PFSK-1 (cell line): ENCODE measurements around the gene NEMP2.

Experiments
- FOXP2 ChIP-seq: optimal IDR thresholded peaks from 2 replicates; pipeline ENCODE3; 2011; ENCODE audit warnings: borderline replicate concordance, control low read depth, inconsistent platforms; ENCODE audit not compliant: insufficient read depth; ENCODE audit errors: extremely low read length, extremely low read depth
- POLR2AphosphoS5 ChIP-seq: IDR thresholded peaks from 2 replicates; pipeline ENCODE4 v1.6.1; 2012; ENCODE audit warnings: low read depth, mild to moderate bottlenecking, control low read depth, low read length, moderate library complexity
- SIN3A ChIP-seq: IDR thresholded peaks from 2 replicates; pipeline ENCODE4 v1.6.1; 2012; ENCODE audit warnings: mild to moderate bottlenecking, low read length, moderate library complexity, borderline replicate concordance; ENCODE audit not compliant: insufficient read depth
- TAF1 ChIP-seq: IDR thresholded peaks from 2 replicates; pipeline ENCODE4 v1.6.1; 2012; ENCODE audit warnings: low read length, control low read depth, borderline replicate concordance; ENCODE audit not compliant: insufficient read depth
- TF ChIP-seq, protein P1 (sequence below), 2 experiments: IDR thresholded peaks; 2 replicates each; pipeline versions ENCODE4 v1.6.1 to v1.8.0; 2011 to 2012; ENCODE audit warnings: low read depth in 2 of 2, low read length in 2 of 2, control low read depth in 1 of 2, inconsistent platforms in 1 of 2, mild to moderate bottlenecking in 1 of 2, moderate library complexity in 1 of 2; ENCODE audit not compliant: insufficient read depth in 1 of 2

Gene NEMP2

DNA sequence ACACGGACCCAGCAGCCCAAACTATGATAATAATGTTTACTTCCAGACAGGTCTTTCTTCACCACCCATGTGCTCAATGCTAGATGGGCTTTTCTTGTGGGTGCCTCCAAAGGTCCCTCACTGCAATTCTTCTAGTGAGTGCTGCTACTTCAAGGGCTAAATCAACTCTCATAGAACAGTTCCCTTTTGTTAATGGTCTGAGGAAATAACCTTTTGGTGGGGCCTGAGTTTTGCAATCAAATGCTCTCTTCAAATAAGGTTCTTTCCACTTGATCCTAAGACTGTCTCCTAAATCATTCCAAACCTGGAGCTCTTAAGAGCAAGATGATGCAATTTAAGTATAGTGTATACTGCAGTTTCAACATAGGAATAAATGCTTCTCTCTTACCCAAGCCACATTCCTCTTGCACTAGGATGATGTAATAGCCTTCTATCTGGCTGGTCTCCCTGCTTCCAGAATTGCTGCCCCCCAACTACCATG lies 6.0 kb downstream of the NEMP2 start:
- TF ChIP-seq TAF1 (no peak), SIN3A (no peak), POLR2AphosphoS5 (no peak), FOXP2 (no peak)
- TF ChIP-seq, protein P1, sequence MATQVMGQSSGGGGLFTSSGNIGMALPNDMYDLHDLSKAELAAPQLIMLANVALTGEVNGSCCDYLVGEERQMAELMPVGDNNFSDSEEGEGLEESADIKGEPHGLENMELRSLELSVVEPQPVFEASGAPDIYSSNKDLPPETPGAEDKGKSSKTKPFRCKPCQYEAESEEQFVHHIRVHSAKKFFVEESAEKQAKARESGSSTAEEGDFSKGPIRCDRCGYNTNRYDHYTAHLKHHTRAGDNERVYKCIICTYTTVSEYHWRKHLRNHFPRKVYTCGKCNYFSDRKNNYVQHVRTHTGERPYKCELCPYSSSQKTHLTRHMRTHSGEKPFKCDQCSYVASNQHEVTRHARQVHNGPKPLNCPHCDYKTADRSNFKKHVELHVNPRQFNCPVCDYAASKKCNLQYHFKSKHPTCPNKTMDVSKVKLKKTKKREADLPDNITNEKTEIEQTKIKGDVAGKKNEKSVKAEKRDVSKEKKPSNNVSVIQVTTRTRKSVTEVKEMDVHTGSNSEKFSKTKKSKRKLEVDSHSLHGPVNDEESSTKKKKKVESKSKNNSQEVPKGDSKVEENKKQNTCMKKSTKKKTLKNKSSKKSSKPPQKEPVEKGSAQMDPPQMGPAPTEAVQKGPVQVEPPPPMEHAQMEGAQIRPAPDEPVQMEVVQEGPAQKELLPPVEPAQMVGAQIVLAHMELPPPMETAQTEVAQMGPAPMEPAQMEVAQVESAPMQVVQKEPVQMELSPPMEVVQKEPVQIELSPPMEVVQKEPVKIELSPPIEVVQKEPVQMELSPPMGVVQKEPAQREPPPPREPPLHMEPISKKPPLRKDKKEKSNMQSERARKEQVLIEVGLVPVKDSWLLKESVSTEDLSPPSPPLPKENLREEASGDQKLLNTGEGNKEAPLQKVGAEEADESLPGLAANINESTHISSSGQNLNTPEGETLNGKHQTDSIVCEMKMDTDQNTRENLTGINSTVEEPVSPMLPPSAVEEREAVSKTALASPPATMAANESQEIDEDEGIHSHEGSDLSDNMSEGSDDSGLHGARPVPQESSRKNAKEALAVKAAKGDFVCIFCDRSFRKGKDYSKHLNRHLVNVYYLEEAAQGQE (IDR thresholded peaks at IDR 0.05; ENCODE audit: insufficient read depth in 1 of 2, low read depth in 2 of 2, low read length in 2 of 2) = no peak

GRCh38 chr2:190527918-190528317 lies 6.6 kb downstream of the NEMP2 start:
- TF ChIP-seq TAF1 = no peak
- no peak for TF ChIP-seq SIN3A
- no peak for TF ChIP-seq FOXP2
- TF ChIP-seq, protein P1 (IDR thresholded peaks at IDR 0.05; ENCODE audit: insufficient read depth in 1 of 2, low read depth in 2 of 2, low read length in 2 of 2) = no peak
- TF ChIP-seq POLR2AphosphoS5 = no peak

- TF ChIP-seq FOXP2 (no peak), POLR2AphosphoS5 (no peak), SIN3A (no peak), TAF1 (no peak)
- TF ChIP-seq, protein P1 (IDR thresholded peaks at IDR 0.05; ENCODE audit: insufficient read depth in 1 of 2, low read depth in 2 of 2, low read length in 2 of 2) = no peak
These were observed 7.3 kb downstream of the NEMP2 start for GRCh38 chr2:190527214-190527613.

GRCh38 chr2:190526105-190526750 lies 8.3 kb downstream of the NEMP2 start:
- TF ChIP-seq FOXP2 (no peak), SIN3A (no peak), TAF1 (no peak), POLR2AphosphoS5 (no peak)
- TF ChIP-seq, protein P1 (IDR thresholded peaks at IDR 0.05; ENCODE audit: insufficient read depth in 1 of 2, low read depth in 2 of 2, low read length in 2 of 2) = no peak

GRCh38 chr2:190524928-190525327 lies 9.6 kb downstream of the NEMP2 start:
- TF ChIP-seq TAF1 (no peak), SIN3A (no peak), FOXP2 (no peak), POLR2AphosphoS5 (no peak)
- TF ChIP-seq, protein P1 (IDR thresholded peaks at IDR 0.05; ENCODE audit: insufficient read depth in 1 of 2, low read depth in 2 of 2, low read length in 2 of 2) = no peak
